PC-9 (cell line): ENCODE measurements around the gene GORASP2. TPM values are rescaled to one million over a fixed set of nuclear protein-coding genes. Genes with fewer than 3 reads are reported as not detected.

Experiments used
- BruUV-seq: library from RNA; stranded (reverse); fragments of 400-500 nt; replicated peaks from 2 replicates; lab custom pipeline; 2021; lab: Mats Ljungman, UMichigan
- CTCF ChIA-PET: fragments of 300-600 bp; sonication (Branson Sonifier 250); formaldehyde crosslinking; loops from one replicate; lab custom pipeline; 2022; ENCODE audit warnings: antibody characterized with exemption; lab: Charles Lee
- POLR2A ChIA-PET: fragments of 300-600 bp; sonication (Branson Sonifier 250); formaldehyde crosslinking; loops from one replicate; lab custom pipeline; 2022; ENCODE audit warnings: antibody characterized with exemption; ENCODE audit not compliant: unreplicated experiment; lab: Charles Lee
- DNase-seq, 2 experiments: peaks; one replicate each; pipeline versions ENCODE4 v3.0.0 to v3.0.0-alpha.2; 2015 to 2022; ENCODE audit warnings: mixed read lengths in 1 of 2
- H2AFZ ChIP-seq: fragments of 200-600 bp; sonication (generic); 2 replicates; pipeline ENCODE4 v1.8.1; 2017; ENCODE audit warnings: antibody characterized with exemption
- H3F3A ChIP-seq: fragments of 200-600 bp; sonication (generic); 2 replicates; pipeline ENCODE4 v1.8.1; 2017; ENCODE audit warnings: antibody characterized with exemption, mild to moderate bottlenecking, low read depth; ENCODE audit not compliant: insufficient read depth
- H3K27ac ChIP-seq: fragments of 200-600 bp; sonication (generic); 2 replicates; pipeline ENCODE4 v1.6.1; 2016; ENCODE audit warnings: mixed run types
- H3K27me3 ChIP-seq: fragments of 200-600 bp; sonication (generic); 2 replicates; pipeline ENCODE4 v1.6.1; 2016; ENCODE audit warnings: low read depth, mixed run types; ENCODE audit not compliant: insufficient read depth
- H3K36me3 ChIP-seq: fragments of 200-600 bp; sonication (generic); 2 replicates; pipeline ENCODE4 v1.6.1; 2016; ENCODE audit warnings: low read depth, mixed run types
- H3K4me1 ChIP-seq: fragments of 200-600 bp; sonication (generic); replicated peaks from 2 replicates; pipeline ENCODE4 v1.6.1; 2016; ENCODE audit warnings: mixed run types; ENCODE audit not compliant: insufficient read depth
- H3K4me2 ChIP-seq: fragments of 200-600 bp; sonication (generic); 2 replicates; pipeline ENCODE4 v1.6.1; 2017; ENCODE audit warnings: mixed run types
- H3K4me3 ChIP-seq: fragments of 200-600 bp; sonication (generic); 2 replicates; pipeline ENCODE4 v1.6.1; 2016; ENCODE audit warnings: mixed run types
- H3K79me2 ChIP-seq: fragments of 200-600 bp; sonication (generic); 2 replicates; pipeline ENCODE4 v1.6.1; 2017; ENCODE audit warnings: low read depth, mixed run types
- H3K9me2 ChIP-seq: fragments of 200-600 bp; sonication (generic); 2 replicates; pipeline ENCODE4 v1.8.1; 2017; ENCODE audit warnings: mild to moderate bottlenecking; ENCODE audit not compliant: insufficient read depth
- H3K9me3 ChIP-seq: fragments of 200-600 bp; sonication (generic); 2 replicates; pipeline ENCODE4 v1.8.1; 2016; ENCODE audit warnings: low read depth; ENCODE audit not compliant: insufficient read depth
- H4K20me1 ChIP-seq: fragments of 200-600 bp; sonication (generic); 2 replicates; pipeline ENCODE4 v1.8.1; 2017; ENCODE audit not compliant: insufficient read depth
- CTCF ChIP-seq: fragments of 200-600 bp; sonication (generic); conservative IDR thresholded peaks from 2 replicates; pipeline ENCODE4 v1.6.1; 2017; ENCODE audit warnings: mixed run types, antibody characterized with exemption, mild to moderate bottlenecking, moderate library complexity
- EZH2 ChIP-seq: fragments of 200-600 bp; sonication (generic); IDR thresholded peaks from 2 replicates; pipeline ENCODE4 v1.8.0; 2017; ENCODE audit warnings: antibody characterized with exemption, low read depth
- intact Hi-C: fragments of 100-400 bp; cut with micrococcal nuclease; formaldehyde crosslinking; loops from one replicate; pipeline ENCODE4 v1.10.0; 2022; ENCODE audit not compliant: unreplicated experiment
- total RNA-seq: library from RNA; stranded (reverse); gene quantifications from 2 replicates; pipeline ENCODE4 v1.2.3, GENCODE V29; 2021

The GORASP2 gene
- total RNA-seq, 1 experiment from 2014 or later: 110 TPM

DNA sequence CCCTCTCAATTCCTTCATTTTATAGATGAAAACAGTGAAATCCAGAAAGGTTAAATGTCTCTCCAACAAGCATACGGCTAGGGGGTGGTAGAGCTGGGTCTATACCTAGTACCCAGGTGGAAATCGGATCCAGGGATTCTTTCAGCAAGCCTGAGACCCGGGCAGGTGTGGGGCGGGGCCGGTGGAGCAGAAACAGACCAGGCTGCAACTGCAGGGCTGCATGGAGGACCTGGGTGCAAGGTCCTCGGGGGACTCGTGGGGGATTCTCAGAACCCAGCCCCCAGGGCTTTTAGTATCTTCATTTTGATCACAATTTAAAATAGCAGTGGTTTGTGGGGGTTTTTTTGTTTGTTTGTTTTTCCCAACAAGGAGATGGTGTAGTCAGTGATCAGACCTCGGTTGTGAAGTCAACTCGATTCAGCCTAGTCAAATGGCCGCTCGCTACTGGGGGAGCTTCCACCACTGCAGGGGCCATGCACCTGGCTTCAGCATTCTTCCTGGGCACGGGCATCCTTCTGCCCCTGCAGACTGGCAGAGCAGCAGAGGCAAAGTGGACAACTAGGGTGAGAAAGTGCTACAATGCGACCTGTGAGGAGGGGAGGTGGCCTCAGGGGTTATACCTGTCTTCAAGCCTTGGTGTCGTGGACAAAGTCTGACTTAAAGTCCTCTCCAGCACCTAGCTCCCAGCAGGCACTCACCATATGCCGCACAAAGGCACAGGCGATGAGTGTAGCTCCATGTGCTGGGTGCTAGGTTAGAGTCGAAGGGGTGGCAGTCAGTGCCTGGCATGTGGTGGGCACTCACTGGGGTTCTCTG, 46.3 kb downstream of the GORASP2 start:
- H3K4me1 ChIP-seq: peaks cover 5% of the 10 kb centered on the region; the same call in 1 of the 2 replicates
- intact Hi-C loops: loop anchor here (10.0 kb wide), 1 partner anchor 1129 kb away; the partner anchor contains the start of gene DLX2

DNA sequence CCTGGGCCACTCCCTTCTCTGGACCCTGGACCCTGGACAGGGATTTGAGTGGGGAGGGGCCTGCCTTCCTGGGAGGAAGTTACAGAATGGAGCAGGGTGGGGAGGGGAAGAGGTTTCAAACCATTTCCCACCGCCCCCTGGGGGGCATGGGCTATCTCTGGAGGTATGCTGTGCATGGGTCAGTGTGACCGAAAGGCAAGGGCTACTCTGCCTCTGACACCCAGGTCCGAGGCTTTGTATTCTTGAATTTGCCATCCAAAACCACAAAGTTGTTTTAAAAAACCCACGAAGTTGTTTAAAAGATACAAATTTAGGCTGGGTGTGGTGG, 46.9 kb downstream of the GORASP2 start:
- ChIA-PET CTCF (interaction anchor here (0.6 to 0.7 kb wide), 2 partner anchors 48 to 1528 kb away, joined by 3 to 4 read pairs; no protein-coding TSS in a partner anchor), POLR2A (no interaction called here)
- Histone ChIP-seq H3K4me1 (peaks cover 5% of the 10 kb centered on the region; the same call in 1 of the 2 replicates), H3K27ac (no peak overlapping the region), H4K20me1 (no peaks in the 10 kb centered on the region), H2AFZ (no peak overlapping the region), H3K9me3 (no peaks in the 10 kb centered on the region), H3K36me3 (no peaks in the 10 kb centered on the region), H3F3A (peaks cover 21% of the 10 kb centered on the region; the same call in 1 of the 2 replicates), H3K4me2 (no peak overlapping the region), H3K9me2 (no peaks in the 10 kb centered on the region), H3K4me3 (no peak overlapping the region), H3K79me2 (no peaks in the 10 kb centered on the region), H3K27me3 (no peaks in the 10 kb centered on the region)
- no peak for DNase-seq
- TF ChIP-seq CTCF (no peak), EZH2 (no peak)
- intact Hi-C loops: loop anchor here (10.0 kb wide), 1 partner anchor 1129 kb away; the partner anchor contains the start of gene DLX2
- no TSS peak for BruUV-seq

More for the DNA sequence above, 46.3 kb downstream of the GORASP2 start:
- Histone ChIP-seq H3K9me3 (no peaks in the 10 kb centered on the region), H2AFZ (no peak overlapping the region), H3K9me2 (no peaks in the 10 kb centered on the region), H3F3A (peaks cover 21% of the 10 kb centered on the region; the same call in 1 of the 2 replicates), H3K27ac (no peak overlapping the region), H3K36me3 (no peaks in the 10 kb centered on the region), H3K27me3 (no peaks in the 10 kb centered on the region), H4K20me1 (no peaks in the 10 kb centered on the region), H3K79me2 (no peaks in the 10 kb centered on the region), H3K4me3 (no peak overlapping the region), H3K4me2 (no peak overlapping the region)
- POLR2A ChIA-PET: no interaction called here
- no peak for TF ChIP-seq CTCF
- no TSS peak for BruUV-seq
- CTCF ChIA-PET: interaction anchor here (0.6 to 0.7 kb wide), 2 partner anchors 48 to 1527 kb away, joined by 3 to 4 read pairs; no protein-coding TSS in a partner anchor
- DNase-seq: no peak

- no TSS peak for BruUV-seq
- Histone ChIP-seq H4K20me1 (no peaks in the 10 kb centered on the region), H3K4me2 (no peak overlapping the region), H3K36me3 (no peaks in the 10 kb centered on the region), H3K4me1 (no peaks in the 10 kb centered on the region), H3K27ac (no peak overlapping the region), H3K9me2 (no peaks in the 10 kb centered on the region), H3K9me3 (no peaks in the 10 kb centered on the region), H3K79me2 (no peaks in the 10 kb centered on the region), H3F3A (peaks cover 18% of the 10 kb centered on the region; the same call in 1 of the 2 replicates), H3K27me3 (no peaks in the 10 kb centered on the region), H2AFZ (no peak overlapping the region), H3K4me3 (no peak overlapping the region)
- intact Hi-C loops: no loop called here
- ChIA-PET POLR2A (interaction anchor here (0.6 kb wide), 1 partner anchor 811 kb away, joined by 4 read pairs; no protein-coding TSS in a partner anchor), CTCF (interaction anchor here (0.6 kb wide), 1 partner anchor 433 kb away, joined by 5 read pairs; no protein-coding TSS in a partner anchor)
- no peak for DNase-seq
- TF ChIP-seq EZH2: no peak
- no peak for TF ChIP-seq CTCF
Observed at GRCh38 chr2:170984079-170984478, 55.0 kb downstream of the GORASP2 start.
